Measurements from ENCODE around the gene GYS1.

GRCh38 chr19:48926909-48927308 is 66.2 kb downstream of the GYS1 start:
- no peak for TF ChIP-seq CTCF (IDR thresholded peaks at IDR 0.05)
- TF ChIP-seq POLR2A (IDR thresholded peaks at IDR 0.05): no peak

Data from lower leg skin (tissue), 3 donors.